ENCODE measurements around the gene GSK3A.

DNA sequence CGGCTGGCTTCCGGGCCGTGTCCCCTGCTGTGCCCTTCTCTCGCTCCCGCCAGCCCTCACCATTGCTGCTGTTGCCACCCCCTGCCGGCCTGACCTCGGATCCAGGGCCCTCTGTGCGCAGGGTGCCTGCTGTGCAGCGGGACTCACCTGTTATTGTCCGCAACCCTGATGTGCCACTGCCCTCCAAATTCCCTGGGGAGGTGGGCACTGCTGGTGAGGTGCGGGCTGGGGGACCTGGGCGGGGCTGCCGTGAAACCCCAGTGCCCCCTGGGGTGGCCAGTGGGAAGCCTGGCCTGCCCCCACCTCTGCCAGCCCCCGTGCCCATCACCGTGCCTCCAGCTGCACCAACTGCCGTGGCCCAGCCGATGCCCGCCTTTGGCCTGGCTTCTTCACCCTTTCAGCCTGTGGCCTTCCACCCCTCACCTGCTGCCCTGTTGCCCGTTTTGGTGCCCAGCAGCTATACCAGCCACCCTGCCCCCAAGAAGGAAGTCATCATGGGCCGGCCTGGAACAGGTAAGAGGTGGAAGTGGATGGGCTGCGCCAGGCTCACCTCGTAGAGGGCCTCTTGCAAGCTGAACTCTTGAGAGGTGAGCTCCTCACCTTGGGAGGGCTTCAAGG lies 31.8 kb upstream of the GSK3A start:
- TF ChIP-seq EZH2 (IDR thresholded peaks at IDR 0.05; ENCODE audit: low read depth, low read length, severe bottlenecking) (no peak), POLR2A (IDR thresholded peaks at IDR 0.05; ENCODE audit: control extremely low read depth in 1 of 2, low read depth in 2 of 2, low read length in 2 of 2) (no peak), ATF3 (IDR thresholded peaks at IDR 0.05; ENCODE audit: insufficient read depth, low read depth, low read length) (no peak), CTCF (IDR thresholded peaks at IDR 0.05; ENCODE audit: control extremely low read depth in 1 of 3, insufficient read depth in 1 of 3, low read depth in 1 of 3, low read length in 3 of 3) (no peak), RAD21 (IDR thresholded peaks at IDR 0.05 in 1 of 2, conservative IDR thresholded peaks at IDR 0.05 in 1 of 2; ENCODE audit: low read depth in 2 of 2, low read length in 2 of 2) (no peak), SUZ12 (IDR thresholded peaks at IDR 0.05; ENCODE audit: low read length) (no peak), CEBPB (IDR thresholded peaks at IDR 0.05; ENCODE audit: low read depth, low read length) (no peak), TEAD4 (IDR thresholded peaks at IDR 0.05; ENCODE audit: low read depth, low read length) (no peak), GABPA (IDR thresholded peaks at IDR 0.05; ENCODE audit: borderline replicate concordance, insufficient read depth, low read length) (no peak), GTF2F1 (IDR thresholded peaks at IDR 0.05; ENCODE audit: borderline replicate concordance, low read depth, low read length) (no peak)
